HL-60 (cell line): ENCODE data around the gene NR5A1.

Experiments
- DNase-seq, 2 experiments: peaks; one replicate each; pipeline ENCODE4 v3.0.0-alpha.2; 2010 to 2020; ENCODE audit warnings: low read depth in 1 of 2, low spot score in 1 of 2
- H3K27ac ChIP-seq: fragments of 250-450 bp; sonication (Bioruptor Pico); replicated peaks from 2 replicates; pipeline ENCODE4 v1.5.1; 2020; ENCODE audit warnings: mild to moderate bottlenecking, moderate library complexity
- H3K27me3 ChIP-seq: fragments of 250-450 bp; sonication (Bioruptor Pico); 2 replicates; pipeline ENCODE4 v1.5.1; 2021; ENCODE audit warnings: mild to moderate bottlenecking, moderate library complexity; ENCODE audit not compliant: insufficient read depth, poor library complexity, severe bottlenecking
- H3K4me3 ChIP-seq: replicated peaks from 2 replicates; pipeline ENCODE4 v1.5.1; 2011; ENCODE audit warnings: mild to moderate bottlenecking, control low read depth, low read length; ENCODE audit not compliant: insufficient read depth
- CTCF ChIP-seq: IDR thresholded peaks from one replicate; pipeline ENCODE4 v1.5.1; 2011; ENCODE audit warnings: low read length, control low read depth, inconsistent platforms; ENCODE audit not compliant: insufficient read depth
- GABPA ChIP-seq: IDR thresholded peaks from 2 replicates; pipeline ENCODE4 v1.6.1; 2012; ENCODE audit warnings: low read depth
- POLR2AphosphoS5 ChIP-seq: IDR thresholded peaks from 2 replicates; pipeline ENCODE4 v1.6.1; 2012; ENCODE audit warnings: low read depth
- SPI1 ChIP-seq: IDR thresholded peaks from 2 replicates; pipeline ENCODE4 v1.6.1; 2012; ENCODE audit warnings: low read depth, mild to moderate bottlenecking, borderline replicate concordance
- TF ChIP-seq, protein P1 (sequence below): IDR thresholded peaks from 2 replicates; pipeline ENCODE4 v1.6.1; 2012; ENCODE audit warnings: low read depth; ENCODE audit not compliant: insufficient replicate concordance

NR5A1 gene

GRCh38 chr9:124465736-124466135, 41.5 kb downstream of the NR5A1 start:
- DNase-seq, result no peak
- TF ChIP-seq CTCF (no peak), GABPA (no peak), SPI1 (no peak), POLR2AphosphoS5 (no peak)
- TF ChIP-seq, protein P1, sequence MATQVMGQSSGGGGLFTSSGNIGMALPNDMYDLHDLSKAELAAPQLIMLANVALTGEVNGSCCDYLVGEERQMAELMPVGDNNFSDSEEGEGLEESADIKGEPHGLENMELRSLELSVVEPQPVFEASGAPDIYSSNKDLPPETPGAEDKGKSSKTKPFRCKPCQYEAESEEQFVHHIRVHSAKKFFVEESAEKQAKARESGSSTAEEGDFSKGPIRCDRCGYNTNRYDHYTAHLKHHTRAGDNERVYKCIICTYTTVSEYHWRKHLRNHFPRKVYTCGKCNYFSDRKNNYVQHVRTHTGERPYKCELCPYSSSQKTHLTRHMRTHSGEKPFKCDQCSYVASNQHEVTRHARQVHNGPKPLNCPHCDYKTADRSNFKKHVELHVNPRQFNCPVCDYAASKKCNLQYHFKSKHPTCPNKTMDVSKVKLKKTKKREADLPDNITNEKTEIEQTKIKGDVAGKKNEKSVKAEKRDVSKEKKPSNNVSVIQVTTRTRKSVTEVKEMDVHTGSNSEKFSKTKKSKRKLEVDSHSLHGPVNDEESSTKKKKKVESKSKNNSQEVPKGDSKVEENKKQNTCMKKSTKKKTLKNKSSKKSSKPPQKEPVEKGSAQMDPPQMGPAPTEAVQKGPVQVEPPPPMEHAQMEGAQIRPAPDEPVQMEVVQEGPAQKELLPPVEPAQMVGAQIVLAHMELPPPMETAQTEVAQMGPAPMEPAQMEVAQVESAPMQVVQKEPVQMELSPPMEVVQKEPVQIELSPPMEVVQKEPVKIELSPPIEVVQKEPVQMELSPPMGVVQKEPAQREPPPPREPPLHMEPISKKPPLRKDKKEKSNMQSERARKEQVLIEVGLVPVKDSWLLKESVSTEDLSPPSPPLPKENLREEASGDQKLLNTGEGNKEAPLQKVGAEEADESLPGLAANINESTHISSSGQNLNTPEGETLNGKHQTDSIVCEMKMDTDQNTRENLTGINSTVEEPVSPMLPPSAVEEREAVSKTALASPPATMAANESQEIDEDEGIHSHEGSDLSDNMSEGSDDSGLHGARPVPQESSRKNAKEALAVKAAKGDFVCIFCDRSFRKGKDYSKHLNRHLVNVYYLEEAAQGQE, result no peak
- Histone ChIP-seq H3K4me3 (no peak overlapping the region), H3K27me3 (no peaks in the 10 kb centered on the region), H3K27ac (no peak overlapping the region)

- H3K27ac ChIP-seq, result no peak overlapping the region
- H3K4me3 ChIP-seq, result no peak overlapping the region
- no peaks in the 10 kb centered on the region for H3K27me3 ChIP-seq
- TF ChIP-seq POLR2AphosphoS5 (no peak), GABPA (no peak), CTCF (no peak), SPI1 (no peak)
- TF ChIP-seq, protein P1, result no peak
- no peak for DNase-seq
These were observed 44.5 kb downstream of the NR5A1 start for GRCh38 chr9:124462739-124463138.

DNA sequence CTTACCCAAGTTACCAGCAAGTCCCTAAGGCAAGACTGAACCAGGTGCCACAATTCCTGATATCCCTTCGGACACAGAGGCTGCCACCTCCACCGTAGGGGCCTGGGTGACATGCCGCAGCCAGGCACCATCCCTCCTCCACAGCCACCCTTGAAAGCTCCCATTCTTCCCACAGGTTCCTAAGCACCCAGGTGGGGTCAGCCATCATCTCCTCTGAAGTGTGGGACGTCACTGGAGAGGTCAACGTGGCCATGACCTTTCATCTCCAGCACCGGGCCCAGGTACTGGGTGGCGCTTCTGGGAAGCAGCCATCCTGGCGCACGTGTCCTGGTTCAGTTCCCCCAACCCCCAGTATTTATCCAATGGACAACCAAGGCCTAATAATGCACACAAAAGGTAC, 48.8 kb downstream of the NR5A1 start:
- Histone ChIP-seq H3K27ac (no peak overlapping the region), H3K4me3 (no peak overlapping the region), H3K27me3 (no peaks in the 10 kb centered on the region)
- TF ChIP-seq POLR2AphosphoS5 (no peak), CTCF (no peak)
- DNase-seq, result no peak

GRCh38 chr9:124457887-124458431, 49.2 kb downstream of the NR5A1 start:
- no peak overlapping the region for H3K27ac ChIP-seq
- no peak for DNase-seq
- no peak for TF ChIP-seq CTCF
- TF ChIP-seq POLR2AphosphoS5, result no peak
- no peak for TF ChIP-seq SPI1
- TF ChIP-seq, protein P1, result no peak
- no peak for TF ChIP-seq GABPA
- no peak overlapping the region for H3K4me3 ChIP-seq
- H3K27me3 ChIP-seq, result no peaks in the 10 kb centered on the region
